SJCRH30 (cell line): ENCODE data around the gene GNAI2. TPM values are rescaled to one million over a fixed set of nuclear protein-coding genes. Genes with fewer than 3 reads are reported as not detected.
A peak's percentile ranks its signal among the peaks of the same experiment; 100 is the strongest.
"Not testable (repeated sequence)": the region's sequence is repeated elsewhere in the genome, so short reads cannot be mapped to it uniquely, and the experiment has no call there.

ENCODE experiments used
- DNase-seq, 2 experiments: peaks; one replicate each; pipeline ENCODE4 v3.0.0-alpha.2; 2015 to 2020
- H3K27ac ChIP-seq: fragments of 250-450 bp; sonication (Bioruptor Pico); 2 replicates; pipeline ENCODE4 v1.5.1; 2020; ENCODE audit warnings: mild to moderate bottlenecking, moderate library complexity
- H3K27me3 ChIP-seq: fragments of 250-450 bp; sonication (Bioruptor Pico); 2 replicates; pipeline ENCODE4 v1.5.1; 2020; ENCODE audit warnings: mild to moderate bottlenecking, moderate library complexity
- H3K36me3 ChIP-seq: fragments of 250-450 bp; sonication (Bioruptor Pico); 2 replicates; pipeline ENCODE4 v1.5.1; 2020; ENCODE audit warnings: mild to moderate bottlenecking, moderate library complexity
- H3K4me1 ChIP-seq: fragments of 250-450 bp; sonication (Bioruptor Pico); 2 replicates; pipeline ENCODE4 v1.5.1; 2020; ENCODE audit warnings: mild to moderate bottlenecking, moderate library complexity
- H3K4me3 ChIP-seq: fragments of 250-450 bp; sonication (Bioruptor Pico); 2 replicates; pipeline ENCODE4 v1.5.1; 2020; ENCODE audit warnings: mild to moderate bottlenecking, moderate library complexity
- H3K9me3 ChIP-seq: fragments of 250-450 bp; sonication (Bioruptor Pico); replicated peaks from 2 replicates; pipeline ENCODE4 v1.5.1; 2020; ENCODE audit warnings: mild to moderate bottlenecking, moderate library complexity
- total RNA-seq: library from RNA; depleted of rRNA; stranded (reverse); fragments of >200 nt; shearing (Covaris generic); gene quantifications from 2 replicates; pipeline ENCODE4 v1.2.3, GENCODE V29; 2014

GNAI2 gene
- total RNA-seq, 1 experiment from 2014 or later: 63.8 TPM

- Histone ChIP-seq H3K4me1 (peaks cover 61% of the 10 kb centered on the region), H3K27ac (no peak overlapping the region)
- no peak for DNase-seq
Measured at GRCh38 chr3:50265571-50265970, 29.6 kb downstream of the GNAI2 start.

GRCh38 chr3:50266017-50266416 is 30.0 kb downstream of the GNAI2 start:
- Histone ChIP-seq H3K4me3 (no peak overlapping the region), H3K27me3 (no peaks in the 10 kb centered on the region), H3K9me3 (no peaks in the 10 kb centered on the region), H3K36me3 (no peaks in the 10 kb centered on the region), H3K4me1 (peaks cover 58% of the 10 kb centered on the region), H3K27ac (no peak overlapping the region)
- DNase-seq: no peak

More at GRCh38 chr3:50265571-50265970, 29.6 kb downstream of the GNAI2 start:
- no peaks in the 10 kb centered on the region for H3K27me3 ChIP-seq
- no peak overlapping the region for H3K4me3 ChIP-seq
- no peaks in the 10 kb centered on the region for H3K9me3 ChIP-seq
- no peaks in the 10 kb centered on the region for H3K36me3 ChIP-seq

GRCh38 chr3:50266836-50267235 is 30.8 kb downstream of the GNAI2 start:
- no peaks in the 10 kb centered on the region for H3K9me3 ChIP-seq
- DNase-seq: no peak
- no peak overlapping the region for H3K27ac ChIP-seq
- H3K27me3 ChIP-seq: no peaks in the 10 kb centered on the region
- no peak overlapping the region; the same call in 1 of the 2 replicates for H3K4me3 ChIP-seq
- no peaks in the 10 kb centered on the region for H3K36me3 ChIP-seq
- H3K4me1 ChIP-seq: peaks cover 50% of the 10 kb centered on the region

GRCh38 chr3:50267280-50267913 is 31.4 kb downstream of the GNAI2 start:
- peak; percentile 53 to 55 for DNase-seq
- H3K27ac ChIP-seq: no peak overlapping the region
- no peaks in the 10 kb centered on the region for H3K27me3 ChIP-seq
- H3K4me3 ChIP-seq: peak overlapping the region; percentile 30
- H3K9me3 ChIP-seq: no peaks in the 10 kb centered on the region
- H3K36me3 ChIP-seq: no peaks in the 10 kb centered on the region
- peaks cover 48% of the 10 kb centered on the region for H3K4me1 ChIP-seq

- peaks cover 48% of the 10 kb centered on the region for H3K4me1 ChIP-seq
- H3K27ac ChIP-seq: no peak overlapping the region
- H3K4me3 ChIP-seq: no peak overlapping the region
Measured at GRCh38 chr3:50268276-50268675, 32.3 kb downstream of the GNAI2 start.

GRCh38 chr3:50268703-50269451 is 32.9 kb downstream of the GNAI2 start, which contains the start of gene SEMA3B:
TSS of gene SEMA3B (plus strand) at chr3:50269147. CDS start at chr3:50269241, 94 bp downstream.
- Histone ChIP-seq H3K4me1 (peaks cover 48% of the 10 kb centered on the region), H3K27ac (no peak within 1 kb of the TSS), H3K9me3 (no peaks in the 10 kb centered on the region), H3K4me3 (peak within 1 kb of the TSS; percentile 35; the same call in 1 of the 2 replicates), H3K27me3 (no peaks in the 10 kb centered on the region), H3K36me3 (no peaks in the 10 kb centered on the region)
- peak; percentile 58 to 64 for DNase-seq

More at GRCh38 chr3:50268276-50268675, 32.3 kb downstream of the GNAI2 start:
- no peaks in the 10 kb centered on the region for H3K9me3 ChIP-seq
- DNase-seq: no peak
- H3K36me3 ChIP-seq: no peaks in the 10 kb centered on the region
- H3K27me3 ChIP-seq: no peaks in the 10 kb centered on the region

GRCh38 chr3:50269460-50269859 is 33.5 kb downstream of the GNAI2 start:
- peaks cover 42% of the 10 kb centered on the region for H3K4me1 ChIP-seq
- no peak overlapping the region for H3K27ac ChIP-seq
- DNase-seq: no peak
- H3K4me3 ChIP-seq: peak overlapping the region; percentile 35; the same call in 1 of the 2 replicates
- no peaks in the 10 kb centered on the region for H3K36me3 ChIP-seq
- H3K9me3 ChIP-seq: no peaks in the 10 kb centered on the region
- H3K27me3 ChIP-seq: no peaks in the 10 kb centered on the region

GRCh38 chr3:50269977-50270413 is 34.0 kb downstream of the GNAI2 start:
- Histone ChIP-seq H3K27me3 (no peaks in the 10 kb centered on the region), H3K4me1 (peaks cover 39% of the 10 kb centered on the region), H3K4me3 (no peak overlapping the region), H3K9me3 (no peaks in the 10 kb centered on the region), H3K36me3 (no peaks in the 10 kb centered on the region), H3K27ac (no peak overlapping the region)
- DNase-seq: no peak

GRCh38 chr3:50270422-50271224 is 34.6 kb downstream of the GNAI2 start:
- no peaks in the 10 kb centered on the region for H3K27me3 ChIP-seq
- DNase-seq: no peak
- no peak overlapping the region for H3K27ac ChIP-seq
- H3K4me1 ChIP-seq: peaks cover 33% of the 10 kb centered on the region
- no peaks in the 10 kb centered on the region for H3K9me3 ChIP-seq
- H3K36me3 ChIP-seq: no peaks in the 10 kb centered on the region
- H3K4me3 ChIP-seq: no peak overlapping the region

- Histone ChIP-seq H3K27ac (no peak overlapping the region), H3K4me1 (peaks cover 29% of the 10 kb centered on the region)
Measured at GRCh38 chr3:50271314-50271936, 35.4 kb downstream of the GNAI2 start.

GRCh38 chr3:50272538-50272910 is 36.5 kb downstream of the GNAI2 start:
- H3K4me3 ChIP-seq, H3K36me3 ChIP-seq, H3K9me3 ChIP-seq, DNase-seq, H3K27me3 ChIP-seq, H3K27ac ChIP-seq: not testable (repeated sequence)
- peaks cover 26% of the 10 kb centered on the region for H3K4me1 ChIP-seq

More at GRCh38 chr3:50271314-50271936, 35.4 kb downstream of the GNAI2 start:
- Histone ChIP-seq H3K4me3 (no peak overlapping the region), H3K9me3 (no peaks in the 10 kb centered on the region), H3K36me3 (no peaks in the 10 kb centered on the region), H3K27me3 (no peaks in the 10 kb centered on the region)
- no peak for DNase-seq

- peak; percentile 71 to 83 for DNase-seq
- Histone ChIP-seq H3K9me3 (no peaks in the 10 kb centered on the region), H3K36me3 (no peaks in the 10 kb centered on the region), H3K4me3 (no peak overlapping the region), H3K27ac (no peak overlapping the region), H3K27me3 (no peaks in the 10 kb centered on the region), H3K4me1 (peaks cover 21% of the 10 kb centered on the region)
Measured at GRCh38 chr3:50272911-50273688, 37.1 kb downstream of the GNAI2 start.

- Histone ChIP-seq H3K27ac (no peak overlapping the region), H3K27me3 (no peaks in the 10 kb centered on the region), H3K9me3 (no peaks in the 10 kb centered on the region), H3K4me1 (peaks cover 17% of the 10 kb centered on the region), H3K36me3 (no peaks in the 10 kb centered on the region), H3K4me3 (no peak overlapping the region)
- DNase-seq: no peak
Measured at GRCh38 chr3:50273689-50274065, 37.7 kb downstream of the GNAI2 start.
